Suppressor macrophage treated with lipopolysaccharide for 4 hours (primary cell): ENCODE data around the gene SLC15A4.
"Not testable (repeated sequence)": the region's sequence is repeated elsewhere in the genome, so short reads cannot be mapped to it uniquely, and the experiment has no call there.

Experiments
- DNase-seq: peaks from one replicate; pipeline ENCODE4 v3.0.0-alpha.2; 2020

The SLC15A4 gene

DNA sequence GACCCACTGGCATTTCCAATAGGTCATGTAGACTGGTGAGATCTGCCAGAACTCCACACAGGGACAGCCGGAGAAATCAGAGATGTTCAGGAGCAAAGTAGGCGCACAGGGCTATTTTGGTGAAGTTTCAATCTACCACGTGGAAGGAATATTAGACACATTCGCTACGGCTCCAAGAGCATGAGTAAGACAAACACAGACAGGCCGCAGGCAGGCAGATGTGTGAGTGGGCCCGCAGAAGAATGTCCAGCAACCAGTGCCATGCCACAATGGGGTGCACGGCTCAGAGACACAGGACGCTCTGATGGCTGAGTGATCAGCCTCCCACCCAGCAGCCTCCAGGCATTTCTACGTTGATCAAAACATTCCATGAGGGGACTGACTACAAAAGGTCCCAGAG is 10.4 kb downstream of the SLC15A4 start:
- DNase-seq, result no peak

DNA sequence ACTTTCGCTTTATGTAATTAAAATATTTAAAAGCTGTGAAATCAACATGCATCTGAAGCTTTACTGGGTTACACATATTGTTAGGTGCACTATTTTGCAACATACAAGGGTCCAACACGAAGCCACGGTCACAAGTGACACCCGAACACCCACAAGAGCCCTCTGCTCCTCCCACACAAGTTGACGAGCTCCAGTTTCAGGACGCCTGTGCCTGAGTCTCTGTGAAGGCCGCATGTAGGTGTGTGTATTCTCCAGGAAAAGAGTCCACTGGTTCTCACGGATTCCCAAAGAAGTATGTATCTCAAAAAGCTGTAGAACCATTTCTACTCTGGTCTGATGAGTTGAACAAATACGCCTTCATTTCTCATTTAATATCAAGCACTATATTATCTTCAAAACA is 12.0 kb downstream of the SLC15A4 start:
- no peak for DNase-seq

DNA sequence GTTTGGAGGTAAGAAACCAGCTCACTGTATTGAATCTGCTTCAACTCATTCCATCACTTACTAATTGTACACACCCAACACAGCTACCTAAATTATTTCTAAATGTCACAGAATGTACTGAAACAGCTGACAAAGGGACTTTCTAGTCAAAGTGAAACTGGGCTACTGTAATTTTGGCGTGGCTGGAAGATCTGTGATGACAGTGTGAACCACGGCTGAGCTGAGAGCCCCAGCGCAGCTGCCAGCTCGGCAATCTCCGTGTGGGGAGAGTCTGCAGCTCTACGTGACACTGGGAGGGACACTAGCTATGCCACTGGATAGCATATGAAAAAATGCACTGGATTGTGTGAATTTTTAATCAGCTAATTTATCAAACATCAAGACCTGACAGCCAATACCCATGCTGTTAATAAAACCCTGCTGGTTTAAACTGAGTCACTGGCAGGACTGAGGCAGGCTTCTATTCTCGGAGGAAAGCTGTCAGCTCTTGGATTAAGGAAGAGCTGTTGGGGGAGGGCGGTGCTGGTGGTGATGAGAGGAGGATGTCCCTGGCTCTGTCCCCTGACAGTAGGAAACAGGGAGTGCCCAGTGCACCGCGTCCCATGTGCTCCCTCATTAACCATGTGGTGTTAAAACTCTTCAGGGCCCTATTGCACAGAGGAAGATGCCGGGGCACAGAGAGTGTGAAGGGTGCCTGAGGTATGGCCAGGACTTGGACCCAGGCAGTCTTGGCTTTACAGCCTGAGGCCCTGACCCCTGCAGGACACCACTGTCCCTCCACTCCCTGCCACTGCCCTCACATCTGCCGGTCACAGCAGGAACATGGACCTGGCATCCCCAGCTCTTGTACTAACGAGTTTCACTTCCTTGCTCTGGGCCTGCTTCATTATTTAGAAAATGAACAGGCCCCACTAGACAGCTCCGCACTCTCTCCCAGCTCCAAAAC is 13.3 kb downstream of the SLC15A4 start:
- peak; percentile 65 for DNase-seq

DNA sequence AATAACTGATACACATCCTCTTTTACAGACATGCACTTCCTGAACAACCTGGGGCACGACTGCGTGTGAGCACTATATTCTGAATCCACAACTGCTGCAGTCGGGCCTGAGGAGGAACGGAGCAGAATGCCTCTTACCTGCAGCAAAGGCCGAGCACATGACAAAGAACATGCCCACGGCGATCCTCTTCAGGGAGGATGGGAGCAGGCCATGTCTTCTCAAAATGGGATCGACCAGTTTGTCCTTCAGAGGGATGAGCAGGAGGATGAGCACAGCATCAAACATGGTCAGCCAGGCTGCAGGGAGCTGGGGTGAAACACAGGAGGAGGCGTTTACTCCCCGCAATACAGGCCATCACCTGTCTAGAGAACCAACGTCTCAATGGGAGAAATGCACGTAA is 15.1 kb downstream of the SLC15A4 start:
- no peak for DNase-seq

DNA sequence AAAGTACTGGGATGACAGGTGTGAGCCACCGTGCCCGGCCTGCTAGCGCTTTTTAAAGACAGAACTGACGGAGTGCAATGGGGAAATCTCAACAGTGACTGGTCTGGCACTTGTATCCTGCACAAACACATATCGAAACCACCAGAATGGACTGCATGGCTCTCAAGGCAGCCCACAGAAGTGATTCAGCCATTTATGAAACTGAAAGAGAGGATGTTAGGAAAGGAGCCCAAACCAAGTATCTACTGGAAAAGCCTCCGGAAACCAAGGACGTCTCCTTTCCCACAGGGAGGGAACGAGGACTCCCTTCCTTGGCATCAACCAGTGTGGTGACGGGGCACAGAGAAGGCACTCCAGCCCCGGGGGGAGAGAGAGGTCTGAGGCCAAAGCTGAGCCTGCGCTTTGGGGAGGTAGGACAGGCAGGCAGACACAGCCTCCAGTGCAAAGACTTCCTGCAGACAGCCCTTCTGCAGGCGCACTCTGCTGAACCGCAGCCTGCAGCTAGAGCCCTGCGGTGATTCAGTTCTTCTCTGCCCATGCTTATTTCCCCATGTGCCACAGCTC is 16.5 kb downstream of the SLC15A4 start:
- DNase-seq, result peak; percentile 95

DNA sequence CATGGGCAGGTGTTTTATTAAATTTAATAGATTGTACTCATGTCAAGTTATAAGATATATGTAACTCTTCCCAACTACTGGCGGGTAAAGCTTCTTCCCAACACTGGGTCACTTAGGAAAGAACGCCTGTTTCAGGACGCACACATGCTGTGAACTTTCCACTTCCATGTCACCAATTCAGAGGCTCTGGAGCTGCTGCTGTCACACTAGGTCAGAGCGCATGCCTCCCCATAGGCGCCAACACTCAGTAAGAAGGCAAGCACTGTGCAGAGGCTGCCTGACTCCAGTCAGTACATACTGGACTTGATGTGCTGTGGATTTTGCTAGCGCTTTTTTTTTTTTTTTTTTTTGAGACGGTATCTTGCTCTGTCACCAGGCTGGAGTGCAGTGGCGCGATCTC is 17.2 kb downstream of the SLC15A4 start:
- DNase-seq, result no peak

DNA sequence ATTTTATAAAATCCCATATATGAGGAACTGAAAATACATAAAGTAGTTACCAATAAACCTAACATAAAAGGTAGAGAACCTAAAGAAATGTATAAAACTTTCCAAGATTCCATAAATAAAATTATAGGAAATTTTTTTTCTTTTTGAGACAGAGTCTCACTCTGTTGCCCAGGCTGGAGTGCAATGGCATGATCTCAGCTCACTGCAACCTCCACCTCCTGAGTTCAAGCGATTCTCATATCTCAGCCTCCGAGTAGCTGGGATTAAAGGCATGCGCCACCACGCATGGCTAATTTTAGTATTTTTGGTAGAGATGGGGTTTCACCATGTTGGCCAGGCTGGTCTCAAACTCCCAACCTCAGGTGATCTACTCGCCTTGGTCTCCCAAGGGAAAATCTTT is 18.4 kb downstream of the SLC15A4 start:
- DNase-seq, result not testable (repeated sequence)

DNA sequence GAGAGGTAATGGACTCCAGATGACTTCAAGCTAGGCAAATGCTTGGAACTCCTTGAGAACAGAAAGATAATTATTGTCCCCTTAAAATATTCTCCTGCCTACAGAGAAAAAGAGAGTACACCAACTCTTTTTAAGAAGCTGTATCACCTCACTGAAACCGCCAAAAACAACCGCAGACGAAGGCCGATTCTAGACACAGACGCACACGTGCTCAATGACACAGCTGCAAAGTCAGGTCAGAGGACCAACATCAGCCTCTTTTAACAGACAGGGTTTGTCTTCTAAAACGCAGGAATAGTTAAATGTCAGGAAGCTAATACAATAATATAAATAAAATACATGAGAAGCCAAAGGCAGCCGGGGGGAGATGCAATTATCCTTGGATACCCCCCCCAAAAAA is 19.0 kb downstream of the SLC15A4 start:
- DNase-seq, result no peak

DNA sequence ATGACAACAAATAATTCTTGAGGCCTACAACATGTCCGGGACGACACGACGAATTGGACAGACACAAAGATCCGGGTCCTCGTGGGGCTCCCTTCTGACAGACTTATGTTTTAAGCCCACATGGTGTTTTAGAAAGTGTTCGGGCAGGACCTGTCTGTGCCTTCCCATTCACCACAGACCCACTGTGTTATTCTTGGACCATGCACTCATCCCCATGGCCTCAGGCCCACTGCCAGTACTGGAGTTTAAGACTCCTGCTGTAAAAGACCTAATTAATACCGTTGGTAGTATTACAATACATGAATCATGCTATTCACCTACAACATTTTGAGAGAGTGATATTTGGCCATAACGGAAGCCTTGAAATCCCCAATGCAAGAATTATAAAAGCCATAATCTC is 20.0 kb downstream of the SLC15A4 start:
- no peak for DNase-seq

DNA sequence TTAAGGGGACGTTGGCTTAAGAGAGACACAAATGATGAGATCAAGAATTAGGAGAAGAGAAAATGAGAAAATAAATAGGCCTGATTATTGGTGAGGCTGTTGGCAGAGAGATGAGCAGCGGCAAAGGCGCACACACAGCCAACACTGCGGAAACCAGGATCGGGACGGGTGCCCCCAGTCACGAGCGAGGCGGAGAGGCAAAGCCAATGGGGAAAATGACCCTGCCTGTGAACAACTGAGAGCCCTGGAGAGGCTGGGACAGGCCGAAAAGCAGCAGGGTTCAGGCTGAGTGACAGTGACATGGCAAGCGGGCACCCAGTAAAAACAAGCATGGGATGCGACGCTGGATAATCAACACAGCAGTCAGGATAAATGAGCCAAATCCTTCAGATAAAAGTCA is 21.0 kb downstream of the SLC15A4 start:
- DNase-seq, result no peak

DNA sequence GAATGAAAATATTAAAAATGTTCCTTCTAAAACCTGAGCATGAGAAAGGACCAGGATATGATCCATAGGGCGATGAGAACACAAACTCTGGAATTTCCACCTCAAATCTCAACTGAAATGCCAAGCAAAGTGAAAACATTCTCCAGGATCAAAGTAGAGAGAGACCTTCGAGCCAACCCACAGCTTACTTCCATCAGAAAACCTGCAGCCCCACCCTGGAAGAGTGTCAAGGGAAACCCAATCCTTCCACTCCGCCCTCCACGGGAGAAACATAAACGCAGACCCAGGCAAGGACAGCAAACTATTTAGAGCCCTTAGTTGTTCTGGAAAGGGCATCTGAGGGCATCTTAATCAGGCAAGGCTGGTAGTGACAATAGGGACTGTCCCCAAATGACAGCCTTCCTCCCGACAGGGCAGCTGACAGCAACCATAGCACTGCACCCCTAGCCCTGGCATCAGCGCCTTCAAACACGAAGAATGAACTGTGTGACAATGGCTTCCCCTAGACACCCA is 21.8 kb downstream of the SLC15A4 start:
- DNase-seq, result no peak

DNA sequence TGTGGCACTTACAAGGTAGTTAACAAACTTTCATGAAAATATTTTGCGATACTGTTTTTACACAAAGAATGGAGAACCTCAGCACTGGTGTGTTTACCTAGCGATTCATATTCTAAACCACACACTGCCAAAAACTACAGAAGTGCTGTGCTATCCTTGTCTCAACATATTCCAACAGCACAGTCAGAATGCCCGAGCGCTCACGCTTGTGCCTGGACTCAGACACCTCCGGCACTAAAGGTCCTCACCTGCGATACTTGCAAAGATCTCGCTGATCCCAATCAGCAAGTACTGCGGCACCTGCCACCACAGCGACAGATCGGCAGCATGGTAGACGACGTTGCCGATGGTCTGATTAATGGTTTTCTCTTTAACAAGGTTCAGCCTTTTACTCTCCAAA is 23.2 kb downstream of the SLC15A4 start:
- DNase-seq, result no peak

DNA sequence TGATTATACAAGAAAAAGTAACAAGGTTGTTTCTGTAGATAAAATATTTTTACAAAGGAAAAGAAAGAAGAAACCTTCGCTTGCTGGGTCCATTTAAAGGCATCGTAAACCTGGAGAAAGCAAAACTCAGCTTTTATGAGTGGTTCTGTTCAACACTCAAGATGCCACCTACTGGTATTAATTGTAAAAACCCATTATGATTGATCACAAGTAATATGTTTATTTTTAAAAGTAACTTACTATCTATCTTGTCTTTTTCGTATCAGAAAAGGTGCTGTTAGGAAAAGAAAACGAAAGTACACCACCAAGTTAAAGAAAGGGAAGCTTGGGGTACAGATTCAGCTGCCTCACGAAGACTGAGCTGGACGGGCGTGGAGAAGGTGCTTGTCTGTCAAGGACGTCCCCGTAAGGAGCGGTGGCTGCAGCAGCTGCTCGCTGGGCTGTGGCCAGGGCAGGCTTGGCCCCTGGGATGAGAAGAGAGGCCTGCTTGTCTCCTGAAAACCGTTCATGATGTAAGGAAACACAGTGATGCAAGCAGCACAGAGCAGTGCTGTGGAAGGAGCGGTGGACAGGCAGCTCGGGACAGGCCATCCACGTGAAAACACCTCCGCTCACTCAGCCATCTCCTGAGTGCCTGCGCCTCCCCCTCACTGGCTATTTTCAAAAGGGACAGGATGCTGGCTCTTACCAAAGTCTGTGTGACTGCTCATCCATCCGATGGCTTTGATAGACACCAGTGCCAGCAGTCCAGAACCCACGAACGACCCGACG is 25.0 kb downstream of the SLC15A4 start:
- DNase-seq, result no peak

DNA sequence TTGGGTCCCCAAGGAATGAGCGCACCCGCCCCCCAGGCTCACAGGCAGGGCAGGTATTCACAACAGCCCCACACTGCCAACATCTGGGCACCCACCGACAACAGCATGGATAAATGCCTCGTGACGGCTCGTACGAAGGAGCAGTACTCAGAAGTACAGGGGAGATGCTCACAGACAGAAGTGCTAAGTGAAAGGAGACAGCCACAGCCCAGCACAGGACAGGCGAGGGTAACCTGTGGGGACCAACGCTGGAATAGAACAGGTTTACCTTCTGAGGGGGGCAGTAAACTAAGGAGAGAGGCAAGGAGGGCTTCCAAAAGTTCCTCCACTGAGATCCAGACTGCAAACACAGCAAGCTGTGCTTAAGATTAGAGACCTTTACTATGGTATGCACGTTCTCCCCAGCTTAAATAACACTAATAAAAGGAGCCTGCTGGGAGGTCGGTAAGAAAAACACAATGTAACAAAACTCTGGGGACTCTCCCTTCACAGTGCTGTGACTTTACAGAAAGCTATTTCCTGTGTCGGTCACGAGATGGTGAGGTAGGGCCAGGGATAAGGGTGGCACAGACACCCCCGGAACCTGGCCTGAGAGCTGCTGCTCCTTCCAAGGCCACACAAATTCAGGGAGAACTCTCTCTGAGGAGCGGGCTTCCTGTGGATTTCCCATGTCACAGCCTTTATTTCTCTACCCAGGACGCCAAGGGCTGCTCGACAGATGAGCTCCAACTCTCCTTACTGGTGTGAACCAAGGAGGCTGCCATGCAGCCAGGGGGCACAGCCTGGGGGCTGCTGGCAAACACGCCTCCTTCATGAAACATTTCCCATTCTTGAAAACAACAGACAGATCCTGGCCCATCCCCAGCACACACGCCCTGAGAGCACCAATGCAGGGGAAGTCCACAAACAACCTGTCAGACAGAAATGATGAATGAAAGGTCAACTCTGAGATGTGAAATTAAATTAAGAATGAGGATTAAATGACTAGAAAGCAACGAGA is 26.3 kb downstream of the SLC15A4 start:
- no peak for DNase-seq

DNA sequence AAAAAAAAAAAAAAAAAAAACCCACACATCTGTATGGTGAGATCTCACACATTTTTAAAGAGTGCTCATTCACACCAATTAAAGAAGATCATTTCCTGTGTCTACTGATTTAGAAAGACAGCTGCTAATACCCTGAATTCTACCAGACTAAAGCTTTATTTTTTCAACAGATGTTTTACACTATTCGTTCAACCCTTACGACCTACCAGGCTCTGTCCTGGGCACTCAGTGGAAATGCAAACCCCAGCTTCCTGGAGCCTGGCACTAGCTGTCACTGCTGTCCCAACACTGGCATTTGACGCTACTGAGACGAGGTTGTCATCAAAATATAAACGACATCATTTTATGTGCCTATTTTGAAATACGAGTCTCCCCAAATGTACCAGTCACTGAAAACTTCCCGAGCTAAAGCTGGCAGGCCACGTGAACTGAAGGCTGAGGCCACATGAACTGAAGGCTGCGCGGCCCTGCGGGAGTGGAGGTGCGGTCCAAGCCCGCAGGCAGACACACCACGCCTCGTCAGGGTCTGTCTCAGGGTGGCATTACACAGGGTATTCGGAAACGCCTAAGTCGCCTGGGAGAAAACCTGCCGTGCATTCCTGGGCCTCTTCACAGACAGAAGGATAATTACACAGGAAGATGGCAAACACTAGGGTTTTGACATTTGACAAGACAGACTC is 27.2 kb downstream of the SLC15A4 start:
- no peak for DNase-seq

DNA sequence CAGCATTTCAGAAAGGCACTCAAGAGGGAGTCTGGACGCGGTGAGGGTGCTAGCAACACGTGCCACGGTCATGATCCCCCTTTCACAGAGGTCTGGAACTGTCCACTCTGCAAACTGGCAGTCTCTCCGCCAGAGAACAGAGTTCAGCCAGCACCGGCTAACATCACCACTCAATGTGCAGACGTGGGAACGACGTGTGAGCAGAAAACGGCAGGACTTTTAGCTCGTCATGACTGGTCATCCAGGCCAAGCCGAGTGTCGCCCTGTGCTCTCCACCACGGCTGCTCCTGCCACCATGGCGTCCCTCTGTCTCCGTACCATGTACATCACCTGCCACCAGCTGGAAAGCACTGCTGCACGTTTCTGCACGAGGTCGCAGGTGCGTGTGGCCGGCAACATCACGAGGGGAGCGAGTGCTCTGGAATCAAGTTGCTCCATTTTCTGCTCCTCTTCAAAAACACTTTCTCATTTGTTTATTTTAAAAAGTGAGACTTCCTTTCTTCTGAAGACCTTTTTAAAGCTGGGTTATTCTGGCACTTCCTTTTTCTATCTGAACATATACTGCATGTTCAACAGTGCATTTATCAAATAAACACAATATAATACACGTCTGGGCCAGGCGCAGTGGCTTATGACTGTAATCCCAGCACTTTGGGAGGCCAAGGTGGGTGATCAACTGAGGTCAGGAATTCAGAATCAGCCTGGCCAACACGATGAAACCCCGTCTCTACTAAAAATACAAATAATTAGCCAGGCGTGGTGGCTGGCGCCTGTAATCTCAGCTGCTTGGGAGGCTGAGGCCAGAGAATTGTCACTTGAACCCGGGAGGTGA is 28.0 kb downstream of the SLC15A4 start:
- no peak for DNase-seq

DNA sequence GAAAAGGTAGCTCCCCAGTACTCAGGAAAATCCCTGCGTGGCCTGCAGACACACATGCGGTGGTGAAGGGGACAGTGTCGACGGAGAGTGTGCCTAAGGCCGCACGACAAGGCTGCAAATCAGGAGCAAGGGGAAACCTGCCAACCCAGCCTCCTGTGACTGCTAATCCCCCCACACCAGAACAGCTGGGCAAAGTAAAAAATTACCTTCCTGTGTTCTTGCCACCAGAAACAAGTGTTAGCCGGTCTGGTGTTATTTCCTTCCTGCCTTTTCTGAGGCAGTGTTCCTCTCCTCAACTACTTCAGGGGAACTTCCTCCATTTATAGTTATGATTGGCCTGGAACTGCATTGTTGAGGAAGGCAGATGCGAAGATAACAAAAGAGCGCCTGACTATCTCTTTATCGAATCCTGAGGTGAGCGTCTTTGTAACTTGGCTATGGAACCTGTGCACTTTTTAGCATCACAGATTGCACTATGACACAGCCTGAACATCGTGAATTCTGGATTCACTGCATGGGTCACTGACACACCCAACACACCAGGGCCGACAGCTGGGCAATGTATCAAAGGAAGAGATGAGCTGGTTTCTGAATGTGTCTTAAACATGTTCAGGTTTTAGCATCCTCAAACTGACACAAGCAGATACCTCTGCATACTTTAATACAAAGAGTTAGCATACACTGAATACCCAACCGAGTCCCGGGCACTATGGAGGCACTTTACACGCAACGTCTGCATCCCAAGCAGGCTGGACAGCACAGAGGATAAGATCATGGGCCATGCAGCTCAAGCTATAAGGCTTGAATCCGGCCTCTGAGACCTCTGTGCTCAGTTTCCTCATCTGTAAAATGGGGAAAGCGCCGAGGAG is 28.9 kb downstream of the SLC15A4 start:
- DNase-seq, result no peak

DNA sequence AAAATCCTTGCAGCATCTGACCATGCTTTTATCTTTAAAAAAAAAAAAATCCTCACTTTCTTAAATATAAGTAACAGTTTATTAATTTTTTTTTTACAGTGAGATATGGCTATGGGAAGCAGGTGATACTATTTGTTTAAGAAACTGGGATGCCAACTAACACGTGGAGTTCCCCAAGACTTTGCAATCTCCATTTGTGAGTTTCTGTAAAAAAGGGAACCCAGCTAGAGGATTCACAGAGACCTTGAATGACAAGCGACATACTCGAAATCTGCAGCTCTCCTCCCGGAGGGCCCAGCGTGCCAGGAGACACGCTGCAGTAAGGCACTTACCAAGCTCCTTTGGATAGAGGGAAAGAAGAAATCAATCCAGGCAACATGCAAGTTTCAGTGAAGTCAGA is 30.1 kb downstream of the SLC15A4 start:
- DNase-seq, result no peak

DNA sequence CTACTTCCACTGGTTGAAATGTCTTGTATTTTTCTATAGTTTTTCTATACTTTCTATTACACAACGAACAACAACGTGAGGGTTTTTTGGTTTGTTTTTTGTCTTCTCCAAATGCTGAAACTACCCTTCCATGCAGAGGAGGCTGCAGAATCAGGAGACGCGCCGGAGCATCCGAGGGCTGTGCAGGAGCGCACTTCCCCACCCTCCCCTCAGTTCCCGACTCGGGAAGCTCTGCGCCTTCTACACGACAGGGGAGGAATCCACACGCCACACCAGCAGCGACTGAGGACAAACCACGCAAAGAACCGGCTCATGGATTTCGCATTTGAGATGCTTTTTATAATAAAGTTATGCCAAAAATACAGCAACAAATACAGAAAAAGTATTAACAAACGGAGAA is 30.9 kb downstream of the SLC15A4 start:
- no peak for DNase-seq

DNA sequence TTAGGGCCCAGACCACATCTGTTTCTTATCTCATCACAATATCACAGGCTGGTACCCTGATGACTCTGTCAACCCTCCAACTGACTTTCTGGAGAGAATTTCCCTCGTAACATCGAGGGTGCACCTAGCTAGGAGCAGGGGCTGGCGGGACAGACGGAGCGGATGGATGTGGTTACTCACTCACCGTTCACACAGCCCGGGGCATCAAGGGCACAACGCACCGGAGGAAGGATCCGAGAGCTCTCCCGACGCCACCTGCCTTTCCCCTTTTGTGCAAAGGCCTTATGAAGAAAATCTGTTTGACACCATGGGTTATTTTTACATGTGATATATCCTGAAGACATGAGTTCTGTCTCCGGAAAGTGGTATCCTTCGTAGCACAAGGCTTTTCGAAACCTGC is 31.4 kb downstream of the SLC15A4 start:
- DNase-seq, result no peak
